Measurements from ENCODE around the gene TCAF1.
"Not testable (repeated sequence)": the region's sequence is repeated elsewhere in the genome, so short reads cannot be mapped to it uniquely, and the experiment has no call there.

Gene TCAF1

DNA sequence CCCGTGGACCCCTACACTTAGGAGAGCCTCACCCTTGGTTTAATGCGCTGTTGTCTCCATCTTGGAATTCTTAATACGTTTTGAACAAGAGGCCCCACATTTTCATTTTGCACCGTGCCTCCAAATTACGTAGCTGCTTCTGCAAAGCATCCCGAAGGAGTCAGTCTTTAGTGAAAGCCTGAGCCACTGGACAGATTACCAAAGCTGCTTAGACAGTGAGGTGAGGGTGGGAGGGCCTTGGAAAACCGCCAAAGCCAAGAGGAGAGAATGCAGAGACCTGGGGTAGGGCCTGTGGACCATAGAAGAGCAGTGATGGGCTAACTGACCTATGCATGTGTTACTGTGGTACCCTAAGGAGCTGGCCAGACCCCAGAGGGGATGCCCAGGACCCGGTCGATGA, 4.2 kb upstream of the TCAF1 start:
- in situ Hi-C loops (cut with HindIII; ENCODE audit: low sequenced_read_pairs): no loop called here

DNA sequence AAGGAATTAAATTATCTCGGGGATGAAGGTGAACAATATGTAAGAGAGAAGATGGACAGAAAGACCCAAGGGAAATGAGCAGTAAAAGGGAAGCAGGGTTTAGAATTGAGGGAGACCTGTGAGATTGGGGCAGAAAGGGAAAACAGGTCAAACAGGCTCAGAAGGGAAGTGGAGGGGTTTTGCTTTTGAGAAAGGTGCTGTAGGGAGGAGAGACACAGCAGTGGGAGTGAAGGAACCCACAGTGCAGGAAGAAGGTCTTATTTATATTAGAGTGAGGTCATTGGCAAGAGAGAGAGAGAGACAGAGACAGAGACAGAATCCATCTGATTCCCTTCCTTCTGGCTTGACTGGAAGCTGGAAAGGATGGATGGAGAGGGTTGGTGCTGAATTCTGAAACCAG, 3.5 kb upstream of the TCAF1 start:
- in situ Hi-C loops (cut with HindIII; ENCODE audit: low sequenced_read_pairs): no loop called here

DNA sequence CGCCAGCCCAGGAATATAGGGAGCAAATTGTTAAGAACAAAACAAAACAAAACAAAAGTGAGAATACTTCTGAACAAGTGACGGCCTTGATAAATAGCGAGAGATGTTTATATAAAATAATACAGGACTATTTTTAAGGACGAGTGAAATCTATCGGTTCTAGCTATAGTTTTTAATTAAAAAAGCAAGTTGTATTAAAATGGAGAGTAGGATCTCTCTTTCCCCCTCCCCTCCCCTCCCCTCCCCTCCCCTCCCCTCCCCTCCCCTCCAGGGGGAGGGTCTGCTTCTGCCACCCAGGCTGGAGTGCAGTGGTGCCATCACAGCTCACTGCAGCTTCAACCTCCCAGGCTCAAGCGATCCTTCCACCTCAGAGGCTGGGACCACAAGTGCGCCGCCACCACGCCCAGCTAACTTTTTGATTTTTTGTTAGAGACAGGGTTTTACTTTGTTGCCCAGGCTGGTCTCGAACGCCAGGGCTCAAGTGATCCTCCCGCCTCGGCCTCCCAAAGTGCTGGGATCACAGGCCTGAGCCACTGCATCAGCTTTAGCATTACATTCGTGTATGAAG, 440 bp upstream of the TCAF1 start:
- in situ Hi-C loops (cut with HindIII; ENCODE audit: low sequenced_read_pairs): no loop called here

DNA sequence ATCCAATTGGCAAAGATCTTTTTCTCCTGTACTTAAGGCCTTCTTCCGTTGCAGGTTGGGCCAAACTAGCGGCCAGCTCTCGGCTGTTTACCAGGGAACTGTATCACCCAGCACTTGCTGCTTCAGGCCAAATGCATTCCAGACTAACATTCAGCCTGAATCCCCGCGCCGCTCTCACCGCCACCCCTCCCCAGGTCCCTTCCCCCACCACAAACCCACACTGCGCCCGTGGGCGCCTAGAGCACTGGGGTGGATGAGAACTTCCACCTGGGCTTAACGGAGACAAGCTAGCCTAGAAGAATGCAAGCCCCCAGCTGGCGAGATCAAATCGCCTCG, 676 bp downstream of the TCAF1 start:
- in situ Hi-C loops (cut with HindIII; ENCODE audit: low sequenced_read_pairs): no loop called here

DNA sequence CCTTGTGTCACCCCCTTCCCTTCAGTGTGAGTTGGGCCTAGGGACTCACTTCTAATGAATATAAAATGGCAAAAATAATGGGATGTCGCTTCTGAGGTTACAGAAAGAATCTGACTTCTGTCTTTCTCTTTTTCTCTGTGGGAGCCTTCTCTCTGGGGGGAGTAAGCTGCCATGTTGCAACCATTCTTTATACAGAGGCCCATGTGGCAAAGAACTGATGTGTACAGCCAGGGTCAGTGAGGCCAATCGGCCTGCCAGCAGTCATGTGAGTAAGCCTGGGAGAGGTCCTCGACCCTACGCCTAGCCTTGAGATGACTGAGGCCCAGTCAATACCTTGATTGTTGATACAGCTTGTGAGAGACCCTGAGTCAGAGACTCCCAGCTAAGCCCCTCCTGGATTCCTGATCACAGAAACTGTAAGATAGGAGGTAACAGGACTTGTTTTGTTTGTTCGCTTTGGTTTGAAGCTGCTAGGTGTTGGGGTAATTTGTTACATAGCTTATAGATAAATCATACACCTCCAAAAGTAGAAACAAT, 1.7 kb downstream of the TCAF1 start:
- in situ Hi-C loops (cut with HindIII; ENCODE audit: low sequenced_read_pairs): no loop called here

DNA sequence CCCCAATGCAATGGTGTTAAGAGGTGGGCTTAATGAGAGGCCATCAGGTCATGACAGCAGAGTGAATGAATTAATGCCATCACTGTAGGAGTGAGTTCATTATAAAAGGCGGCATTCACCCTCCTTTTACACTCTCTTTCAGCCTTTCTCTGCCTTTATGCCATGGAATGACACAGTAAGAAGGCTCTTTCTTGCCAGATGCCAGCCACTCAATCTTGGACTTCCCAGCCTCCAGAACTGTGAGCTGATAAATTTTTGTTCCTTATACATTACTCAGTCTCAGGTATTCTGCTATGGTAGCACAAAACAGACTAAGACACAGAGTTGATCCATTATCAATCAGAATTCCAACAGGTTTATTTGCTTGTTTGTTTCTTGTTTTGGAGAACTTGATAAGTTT, 3.2 kb downstream of the TCAF1 start:
- in situ Hi-C loops (cut with HindIII; ENCODE audit: low sequenced_read_pairs): no loop called here

DNA sequence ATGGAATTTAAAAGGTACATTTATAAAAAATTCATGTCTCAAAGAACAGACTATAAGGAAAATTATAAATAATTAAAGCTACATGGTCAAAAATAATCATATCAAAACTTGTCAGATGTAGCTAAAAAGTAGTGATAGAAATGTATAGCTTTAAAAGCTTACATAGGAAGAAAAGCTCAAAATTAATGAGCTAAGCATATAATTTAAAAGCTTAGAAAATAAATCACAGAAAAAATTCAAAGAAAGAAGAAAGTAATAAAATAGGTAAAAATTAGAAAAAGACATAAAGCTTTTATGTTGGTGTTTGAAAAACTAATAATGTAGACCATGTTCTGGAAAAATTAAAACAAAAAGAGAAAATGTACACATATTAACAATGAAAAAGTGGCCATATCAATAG, 5.3 kb downstream of the TCAF1 start:
- in situ Hi-C loops (cut with HindIII; ENCODE audit: low sequenced_read_pairs): no loop called here

DNA sequence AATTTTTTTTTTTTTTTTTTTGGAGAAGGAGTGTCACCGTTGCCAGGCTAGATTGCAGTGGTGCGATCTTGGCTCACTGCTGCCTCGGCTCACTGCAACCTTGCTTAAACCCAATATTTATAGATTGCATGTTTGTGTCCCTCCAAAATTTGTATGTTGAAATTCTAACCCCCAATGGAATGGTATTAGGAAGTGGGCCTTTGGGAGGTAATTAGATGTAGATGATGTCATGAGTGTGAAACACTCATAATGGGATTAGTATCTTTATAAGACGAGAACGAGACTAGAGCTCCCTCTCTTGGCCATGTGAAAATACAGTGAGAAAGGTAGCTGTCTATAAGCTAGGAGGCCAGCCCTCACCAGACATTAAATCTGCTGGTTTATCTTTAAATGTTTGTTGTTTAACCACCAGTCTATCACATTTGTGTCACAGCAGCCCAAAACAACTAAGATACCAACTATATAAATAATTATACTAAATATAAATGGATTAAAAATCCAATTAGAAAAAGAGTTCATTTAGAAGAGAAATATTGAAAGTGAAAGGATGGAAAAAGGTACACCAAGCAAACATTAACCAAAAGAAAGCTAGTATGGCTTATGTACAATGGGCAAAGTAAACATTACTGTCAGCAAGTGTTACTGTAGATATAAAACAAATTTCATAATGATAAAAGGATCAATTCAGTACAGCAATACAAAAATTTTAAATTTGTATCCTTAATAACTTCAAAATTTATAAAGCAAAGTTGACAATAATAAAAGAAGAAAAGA, 9.3 kb downstream of the TCAF1 start:
- in situ Hi-C loops (cut with HindIII; ENCODE audit: low sequenced_read_pairs): no loop called here

DNA sequence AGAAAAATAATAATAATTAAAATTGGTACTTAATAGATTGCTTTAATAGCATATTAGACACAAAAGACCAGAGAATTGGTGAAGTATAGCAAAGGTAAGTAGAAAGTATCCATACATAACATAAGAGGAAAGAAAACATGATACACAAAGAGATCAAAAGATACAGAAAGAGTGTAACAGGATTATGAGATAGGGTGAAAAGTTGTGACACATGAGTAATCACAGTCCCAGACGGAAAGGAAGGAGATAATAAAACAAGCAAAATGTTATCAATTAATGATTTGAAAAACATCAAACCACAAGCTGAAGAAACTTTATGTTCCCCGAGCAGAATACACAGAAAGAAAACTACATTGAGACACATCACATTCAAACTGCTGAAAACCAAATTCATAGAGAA, 10.5 kb downstream of the TCAF1 start:
- in situ Hi-C loops (cut with HindIII; ENCODE audit: low sequenced_read_pairs): no loop called here

DNA sequence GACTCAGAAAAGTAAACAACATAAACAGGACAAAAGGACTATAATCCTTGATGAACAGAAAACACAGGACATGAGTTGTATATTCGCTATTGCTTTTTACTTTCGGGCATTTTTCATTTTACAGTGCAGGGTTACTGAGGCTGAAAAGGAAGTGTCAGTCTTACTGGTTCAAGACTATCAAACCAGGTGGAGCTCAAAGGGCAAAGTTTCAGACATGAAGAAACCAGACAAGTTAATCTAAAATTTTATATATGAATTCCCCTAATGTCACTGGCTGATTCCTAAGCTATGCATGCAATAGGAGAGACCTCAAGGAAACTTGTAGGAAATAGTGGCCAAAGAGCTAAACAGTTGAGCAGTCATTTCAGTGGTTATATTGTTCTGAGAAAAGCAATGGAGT, 11.4 kb downstream of the TCAF1 start:
- in situ Hi-C loops (cut with HindIII; ENCODE audit: low sequenced_read_pairs): no loop called here

DNA sequence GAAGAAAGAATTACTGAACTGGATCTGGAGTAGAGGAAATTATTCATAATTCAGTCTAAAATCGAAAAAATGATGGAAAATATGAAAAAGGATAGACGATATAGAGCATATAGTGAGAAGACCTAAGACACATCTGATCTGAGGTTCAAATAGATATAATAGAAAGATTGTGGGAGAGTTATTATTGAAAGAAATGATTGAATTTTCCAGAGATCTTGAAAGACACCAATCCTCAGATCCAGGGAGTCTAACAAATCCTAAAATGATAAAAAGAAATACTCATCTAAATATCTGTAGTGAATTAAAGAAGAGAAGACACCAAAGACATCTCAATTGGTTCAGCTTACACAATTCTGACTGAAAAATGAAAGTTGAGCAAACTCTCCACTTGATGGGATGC, 12.9 kb downstream of the TCAF1 start:
- in situ Hi-C loops (cut with HindIII; ENCODE audit: low sequenced_read_pairs): no loop called here

DNA sequence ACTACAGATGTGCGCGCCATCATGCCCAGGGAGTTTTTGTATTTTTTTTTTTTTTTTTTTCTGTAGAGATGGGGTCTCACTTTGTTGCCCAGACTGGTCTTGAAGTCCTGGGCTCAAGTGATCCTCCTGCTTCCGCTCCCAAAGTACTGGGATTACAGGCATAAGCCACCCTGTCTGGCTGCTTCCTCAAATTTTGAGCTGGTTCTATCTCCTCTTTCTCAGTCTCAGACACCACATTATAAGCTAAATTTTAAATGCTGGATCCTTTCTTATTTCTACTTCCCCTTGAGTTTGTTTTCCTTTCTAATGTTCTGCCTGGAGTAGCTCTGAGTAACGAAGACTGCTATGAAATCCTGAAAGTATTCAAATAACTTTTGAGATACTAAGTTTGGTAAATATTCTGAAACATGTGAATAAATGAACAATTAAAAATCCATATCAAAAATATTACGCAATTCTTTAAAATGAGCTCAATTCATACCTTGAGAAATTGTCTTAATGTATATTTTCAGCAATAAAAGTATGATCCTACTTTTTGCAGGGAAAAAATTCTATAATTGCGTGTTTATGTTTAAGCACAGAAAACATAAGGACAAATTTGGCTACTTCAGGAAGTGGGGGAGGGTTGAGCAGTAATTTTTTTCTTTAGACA, 15.0 kb downstream of the TCAF1 start:
- in situ Hi-C loops (cut with HindIII; ENCODE audit: low sequenced_read_pairs): no loop called here

DNA sequence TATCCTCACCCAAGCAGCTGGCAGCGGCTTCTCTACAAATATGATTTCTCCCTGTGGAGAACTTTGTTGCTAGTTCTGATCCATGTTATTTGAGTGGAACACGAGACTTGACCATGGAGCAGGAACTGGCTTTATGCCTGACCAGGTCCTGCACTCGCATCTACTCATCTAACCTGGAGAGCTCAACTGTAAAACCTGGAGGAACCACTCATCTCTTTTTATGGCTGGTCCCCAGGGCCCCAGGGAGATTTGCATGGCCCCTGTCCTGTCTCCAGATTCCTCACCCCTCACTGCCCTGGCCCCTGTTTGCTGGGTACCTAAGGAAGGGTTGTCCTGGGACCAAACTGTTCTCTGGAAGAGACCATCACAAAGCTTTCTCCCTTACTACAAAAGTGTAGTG, 16.0 kb downstream of the TCAF1 start:
- in situ Hi-C loops (cut with HindIII; ENCODE audit: low sequenced_read_pairs): no loop called here

DNA sequence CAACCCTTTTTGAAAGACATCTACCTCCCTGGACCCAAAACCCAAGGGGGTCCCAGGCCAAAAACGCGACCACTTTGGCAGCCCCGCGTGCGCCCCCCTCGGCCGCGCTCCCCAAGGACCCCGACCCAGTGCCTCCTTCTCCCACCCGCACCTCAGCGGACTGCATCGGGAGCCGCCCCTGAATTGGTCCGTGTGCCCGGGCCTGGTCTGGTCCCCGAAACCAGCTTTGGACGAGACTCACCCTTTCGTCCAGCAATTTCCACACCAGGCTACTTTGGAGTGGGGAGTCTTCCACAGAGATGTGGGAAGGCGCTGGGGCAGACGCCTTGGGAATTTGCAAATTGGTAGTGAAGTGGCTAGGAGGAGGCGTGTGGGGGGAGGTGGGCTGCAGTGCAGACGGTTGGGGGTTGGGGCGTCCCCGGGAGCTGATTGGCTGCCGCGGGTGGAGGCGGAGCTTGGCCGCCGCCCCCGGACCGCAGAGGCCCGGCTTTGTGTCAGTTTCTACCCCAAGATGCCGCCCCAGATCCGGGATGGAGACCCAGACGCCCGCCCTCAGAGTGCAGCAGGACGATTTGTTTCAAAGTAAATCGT, 16.9 kb downstream of the TCAF1 start:
- in situ Hi-C loops (cut with HindIII; ENCODE audit: low sequenced_read_pairs): no loop called here

DNA sequence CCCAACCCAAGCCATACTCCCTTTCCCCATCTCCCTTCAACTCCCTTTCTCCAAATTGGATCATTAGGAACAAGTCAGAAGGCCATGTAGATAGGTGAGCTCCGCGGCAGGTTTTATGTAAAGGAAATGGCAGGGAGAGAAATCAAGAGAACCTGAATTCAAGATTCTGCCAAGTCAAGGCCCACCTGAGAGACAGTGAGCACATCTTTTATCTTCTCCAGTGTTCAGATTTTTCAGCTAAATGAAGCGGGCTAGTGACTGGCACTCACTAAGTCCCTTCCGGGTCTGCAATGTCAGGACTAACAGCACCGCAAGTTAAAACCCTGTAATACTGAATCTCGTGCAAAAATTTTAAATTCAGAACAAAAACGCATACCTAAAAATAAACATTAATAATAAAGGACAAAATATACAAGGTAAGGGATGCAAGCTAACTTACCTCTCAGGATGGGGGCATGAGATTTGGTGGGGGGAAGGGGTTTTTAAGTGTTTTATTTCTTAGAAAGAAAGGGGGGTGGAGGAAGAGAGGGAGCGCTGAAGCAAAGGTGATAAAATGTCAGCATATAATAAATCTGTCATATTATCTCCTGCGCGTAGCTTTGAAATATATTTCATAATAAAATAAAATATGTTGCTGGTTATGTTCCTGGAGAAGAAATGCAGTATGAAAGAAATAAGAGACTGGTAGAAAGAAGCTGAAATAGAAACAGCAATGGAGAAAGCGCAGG, 17.6 kb downstream of the TCAF1 start:
- in situ Hi-C loops (cut with HindIII; ENCODE audit: low sequenced_read_pairs): no loop called here

DNA sequence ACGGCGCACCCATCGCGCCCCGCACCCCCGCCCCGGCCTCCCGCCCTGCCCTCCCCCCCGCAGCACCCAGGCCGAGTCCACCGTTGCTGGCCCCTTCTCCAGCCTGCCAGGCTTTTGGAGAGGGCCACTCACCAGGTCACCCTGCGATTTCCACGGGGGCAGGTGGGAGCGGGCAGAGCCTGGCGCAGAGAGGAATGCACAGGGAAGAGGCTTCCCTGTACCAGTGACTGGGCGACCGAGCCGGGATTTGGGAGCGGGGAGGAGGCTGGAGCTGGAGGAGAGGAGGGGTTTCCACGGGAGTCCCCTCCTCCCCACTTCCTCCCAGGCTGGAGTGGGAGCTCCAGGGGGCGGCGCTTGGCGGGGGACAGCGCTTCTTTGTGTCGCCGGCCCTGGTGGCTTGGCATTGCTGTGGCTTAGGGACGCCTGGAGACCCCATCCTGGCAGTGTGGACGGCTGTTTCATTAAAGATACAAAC, 19.3 kb downstream of the TCAF1 start:
- in situ Hi-C loops (cut with HindIII; ENCODE audit: low sequenced_read_pairs): no loop called here

DNA sequence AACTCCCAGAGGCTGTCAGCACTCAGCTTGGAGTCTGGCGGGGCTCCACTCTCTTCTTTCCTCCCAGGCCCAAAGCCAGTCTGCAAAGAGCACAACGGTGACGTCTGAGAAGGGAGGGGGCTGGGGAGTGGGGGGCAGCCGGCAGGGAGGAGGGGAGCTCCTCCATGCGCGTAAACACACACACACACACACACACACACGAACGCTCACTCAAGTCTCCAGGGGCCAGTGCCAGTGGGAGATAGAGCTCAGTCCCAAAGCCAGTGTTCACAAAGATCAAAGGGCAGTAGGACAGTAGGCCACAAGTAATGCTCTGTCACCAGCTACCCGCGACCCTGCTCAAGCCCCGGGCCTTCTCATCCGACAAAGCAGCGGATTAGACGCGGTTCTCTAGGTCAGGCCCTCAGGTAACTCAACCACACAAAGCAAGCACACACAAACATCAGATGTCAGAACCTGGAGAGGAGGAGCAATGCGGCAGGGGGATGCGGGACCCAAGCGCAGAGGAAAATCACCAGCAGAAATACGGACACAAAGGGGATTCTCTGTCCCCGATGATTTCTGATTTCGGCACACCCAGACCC, 19.9 kb downstream of the TCAF1 start:
- in situ Hi-C loops (cut with HindIII; ENCODE audit: low sequenced_read_pairs): no loop called here

DNA sequence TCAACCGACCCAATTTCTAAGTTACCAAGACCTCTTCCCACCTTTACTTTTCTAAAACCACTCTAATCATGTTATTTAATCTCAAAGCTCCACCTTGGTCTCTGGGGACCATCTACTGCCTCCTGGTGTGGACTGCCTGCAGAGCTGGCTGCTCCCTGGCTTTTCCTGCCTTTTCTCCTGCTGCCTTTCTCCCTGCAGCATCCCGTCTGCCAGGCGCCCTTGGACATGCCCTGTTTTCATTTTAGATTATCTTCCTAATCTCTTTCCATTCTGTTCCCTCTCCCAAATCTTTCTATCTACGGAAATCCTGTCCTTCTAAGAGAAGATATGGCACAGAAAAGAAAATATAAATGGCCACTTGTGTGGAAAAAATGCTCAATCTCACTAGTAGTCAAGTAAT, 23.1 kb downstream of the TCAF1 start:
- in situ Hi-C loops (cut with HindIII; ENCODE audit: low sequenced_read_pairs): no loop called here

DNA sequence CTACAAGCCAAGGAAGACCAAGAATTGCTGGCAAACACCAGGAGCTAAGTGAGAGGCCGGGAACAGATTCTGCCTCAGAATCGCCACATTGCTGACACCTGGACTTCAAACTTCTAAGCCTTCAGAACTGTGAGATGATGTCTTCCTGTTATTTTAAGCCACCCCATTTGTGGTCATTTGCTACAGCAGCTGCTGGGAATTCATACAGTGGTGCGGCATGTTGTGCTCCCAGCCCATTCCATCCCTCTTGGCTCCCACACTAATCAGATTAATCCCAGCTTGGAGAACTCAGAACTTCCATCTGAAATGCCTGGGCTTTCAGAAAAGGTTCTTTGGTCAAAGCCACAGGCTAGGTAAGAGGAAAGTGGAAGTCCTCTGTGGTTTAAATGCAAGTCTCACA, 24.9 kb downstream of the TCAF1 start:
- in situ Hi-C loops (cut with HindIII; ENCODE audit: low sequenced_read_pairs): no loop called here

DNA sequence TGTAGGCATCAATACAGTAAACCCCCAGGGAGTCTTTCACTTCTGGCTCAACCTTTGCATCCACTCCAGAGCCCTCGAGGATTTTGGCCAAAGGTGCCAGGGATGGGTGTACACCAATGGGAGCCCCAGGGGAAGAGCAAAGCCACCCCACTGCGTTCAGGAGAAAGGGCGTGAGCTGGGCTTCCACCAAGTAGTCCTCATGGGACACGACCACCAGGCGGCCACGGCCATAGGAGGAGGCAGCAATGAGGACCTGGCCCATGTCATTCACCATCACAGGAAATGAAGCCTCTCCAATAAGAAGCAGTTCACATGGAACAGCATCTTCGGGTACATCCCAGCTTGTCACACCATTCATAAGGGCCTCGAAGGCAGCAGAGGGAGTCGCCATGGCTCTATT, 25.8 kb downstream of the TCAF1 start:
- in situ Hi-C loops (cut with HindIII; ENCODE audit: low sequenced_read_pairs): no loop called here

DNA sequence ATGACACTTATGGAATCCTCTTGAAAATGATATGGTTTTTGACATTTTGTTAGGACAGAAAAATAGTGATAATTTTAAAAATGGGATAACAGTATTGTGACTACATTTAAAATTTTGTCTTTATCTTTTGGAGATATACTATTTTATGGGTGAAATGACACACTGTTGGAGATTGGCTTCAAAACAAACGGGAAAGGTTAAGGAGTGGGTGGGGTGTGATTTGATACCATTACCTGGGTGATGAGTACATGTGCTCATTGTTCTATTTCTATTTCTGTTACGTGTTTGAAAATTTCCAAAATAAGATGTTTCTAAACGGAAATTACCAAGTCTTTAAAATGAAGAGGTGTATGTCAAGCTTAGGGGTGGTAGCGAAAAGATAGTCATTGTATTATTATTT, 28.7 kb downstream of the TCAF1 start:
- in situ Hi-C loops (cut with HindIII; ENCODE audit: low sequenced_read_pairs): not testable (repeated sequence)

All from DLD1 (cell line).